HPDE6-E6E7 (cell line): ENCODE data around the gene KRT86.
"Not testable (repeated sequence)": the region's sequence is repeated elsewhere in the genome, so short reads cannot be mapped to it uniquely, and the experiment has no call there.

Experiments
- DNase-seq: peaks from one replicate; pipeline ENCODE4 v3.0.0; 2011; ENCODE audit warnings: missing footprints; ENCODE audit errors: extremely low spot score

The KRT86 gene

GRCh38 chr12:52291267-52291935, 17.0 kb downstream of the KRT86 start, which contains the start of gene KRT81:
KRT81 (minus strand) TSS chr12:52291534; CDS start chr12:52291465, 69 bp downstream.
- DNase-seq = no peak

- DNase-seq = no peak
Observed at GRCh38 chr12:52293926-52294325, 19.5 kb downstream of the KRT86 start.

GRCh38 chr12:52294803-52295202, 20.4 kb downstream of the KRT86 start:
- no peak for DNase-seq

- no peak for DNase-seq
Observed at GRCh38 chr12:52295663-52296062, 21.2 kb downstream of the KRT86 start.

- DNase-seq = no peak
Observed at GRCh38 chr12:52296572-52297215, 22.2 kb downstream of the KRT86 start.

- DNase-seq = no peak
Observed at GRCh38 chr12:52298677-52299190, 24.3 kb downstream of the KRT86 start.

GRCh38 chr12:52300796-52301691, 26.6 kb downstream of the KRT86 start:
- no peak for DNase-seq

- DNase-seq = not testable (repeated sequence)
Observed at GRCh38 chr12:52301721-52302120, 27.3 kb downstream of the KRT86 start.

GRCh38 chr12:52302242-52302914, 27.9 kb downstream of the KRT86 start:
- not testable (repeated sequence) for DNase-seq

GRCh38 chr12:52304941-52305411, 30.5 kb downstream of the KRT86 start:
- DNase-seq = not testable (repeated sequence)

- no peak for DNase-seq
Observed at GRCh38 chr12:52305921-52306705, 31.7 kb downstream of the KRT86 start.

- DNase-seq = no peak
Observed at GRCh38 chr12:52306731-52307130, 32.3 kb downstream of the KRT86 start.

GRCh38 chr12:52307836-52308805, 33.7 kb downstream of the KRT86 start:
- peak; percentile 45 for DNase-seq

GRCh38 chr12:52308806-52309425, 34.5 kb downstream of the KRT86 start:
- no peak for DNase-seq

- DNase-seq = no peak
Observed at GRCh38 chr12:52310622-52311284, 36.3 kb downstream of the KRT86 start.

- DNase-seq = no peak
Observed at GRCh38 chr12:52311285-52311648, 36.8 kb downstream of the KRT86 start.

GRCh38 chr12:52312086-52312485, 37.6 kb downstream of the KRT86 start:
- no peak for DNase-seq

GRCh38 chr12:52313461-52313860, 39.0 kb downstream of the KRT86 start:
- no peak for DNase-seq
